ENCODE results near the gene C12orf57. TPM values are rescaled to one million over a fixed set of nuclear protein-coding genes. Genes with fewer than 3 reads are reported as not detected.

The C12orf57 gene
- total and polyA plus RNA-seq, 4 experiments from 2014 or later, result 155 to 425 (median 334) TPM

DNA sequence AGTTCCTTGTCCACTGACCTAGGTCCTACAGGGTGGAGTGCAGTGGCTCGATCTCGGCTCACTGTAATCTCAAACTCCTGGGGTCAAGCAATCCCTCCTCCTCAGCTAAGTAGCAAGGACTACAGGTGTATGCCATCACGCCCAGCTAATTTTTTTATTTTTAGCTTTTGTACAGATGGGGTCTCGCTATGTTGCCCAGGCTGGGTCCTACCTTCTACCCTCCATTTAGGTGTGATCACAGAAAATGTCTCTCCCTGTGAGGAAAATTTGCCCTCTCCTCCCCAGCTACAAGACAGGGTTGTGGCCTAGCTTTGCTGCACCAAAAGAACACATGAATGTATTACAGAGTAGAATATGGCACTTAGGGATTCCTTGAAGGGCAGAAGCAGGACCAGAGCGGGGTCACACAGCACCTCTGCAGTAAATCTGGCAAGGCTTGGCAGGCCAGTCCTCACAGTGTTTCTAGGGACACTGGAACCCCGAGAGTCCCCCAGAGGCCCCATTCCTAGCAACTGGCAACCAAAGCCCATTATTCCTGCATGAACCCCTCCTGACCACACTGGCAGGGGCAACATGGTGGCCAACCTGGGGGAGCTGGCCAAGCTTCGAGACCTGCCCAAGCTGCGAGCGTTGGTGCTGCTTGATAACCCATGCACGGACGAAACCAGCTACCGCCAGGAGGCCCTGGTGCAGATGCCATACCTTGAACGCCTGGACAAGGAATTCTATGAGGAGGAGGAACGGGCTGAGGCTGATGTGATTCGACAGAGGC lies 31.5 kb upstream of the C12orf57 start:
- Histone ChIP-seq H3K27ac (ENCODE audit: low read depth, low read length) (no peak overlapping the region), H3K9me3 (ENCODE audit: control insufficient read depth in 1 of 2, low read length in 2 of 2) (no peaks in the 10 kb centered on the region), H3K36me3 (ENCODE audit: insufficient read depth, low read length) (peaks cover 9% of the 10 kb centered on the region), H3K27me3 (ENCODE audit: insufficient read depth, low read length) (no peaks in the 10 kb centered on the region), H3K4me1 (ENCODE audit: insufficient read depth, low read length) (peaks cover 29% of the 10 kb centered on the region), H3K4me3 (ENCODE audit: low read length in 2 of 2) (no peak overlapping the region)
- Mint-ChIP-seq H3K4me1 (peaks cover 10 to 40% (median 26%) of the 10 kb centered on the region in 4 donors), H3K9me3 (peaks cover 0 to 3% (median 0%) of the 10 kb centered on the region in 8 donors), H3K27me3 (no peaks in the 10 kb centered on the region), H3K27ac (peak overlapping the region; percentile 41 to 96 (median 93)), H3K36me3 (peaks cover 7 to 18% of the 10 kb centered on the region in 2 donors), H3K4me3 (peak overlapping the region in 6 of 8 donors; percentile 24 to 81 (median 70))
- DNase-seq, result no peak
- intact Hi-C loops (cut with micrococcal nuclease), result no loop called here
- ChIA-PET POLR2A (ENCODE audit: partially characterized antibody) (interaction anchor here (0.7 to 6.8 kb wide), 10 partner anchors 7 to 106 kb away, joined by 3 to 58 read pairs (median 29); partner anchors contain the start of genes ATN1, C12orf57, LPCAT3 and LRRC23), CTCF (ENCODE audit: partially characterized antibody) (interaction anchor here (0.9 to 5.7 kb wide), 10 partner anchors 10 to 196 kb away, joined by 3 to 44 read pairs (median 4); no protein-coding TSS in a partner anchor)

DNA sequence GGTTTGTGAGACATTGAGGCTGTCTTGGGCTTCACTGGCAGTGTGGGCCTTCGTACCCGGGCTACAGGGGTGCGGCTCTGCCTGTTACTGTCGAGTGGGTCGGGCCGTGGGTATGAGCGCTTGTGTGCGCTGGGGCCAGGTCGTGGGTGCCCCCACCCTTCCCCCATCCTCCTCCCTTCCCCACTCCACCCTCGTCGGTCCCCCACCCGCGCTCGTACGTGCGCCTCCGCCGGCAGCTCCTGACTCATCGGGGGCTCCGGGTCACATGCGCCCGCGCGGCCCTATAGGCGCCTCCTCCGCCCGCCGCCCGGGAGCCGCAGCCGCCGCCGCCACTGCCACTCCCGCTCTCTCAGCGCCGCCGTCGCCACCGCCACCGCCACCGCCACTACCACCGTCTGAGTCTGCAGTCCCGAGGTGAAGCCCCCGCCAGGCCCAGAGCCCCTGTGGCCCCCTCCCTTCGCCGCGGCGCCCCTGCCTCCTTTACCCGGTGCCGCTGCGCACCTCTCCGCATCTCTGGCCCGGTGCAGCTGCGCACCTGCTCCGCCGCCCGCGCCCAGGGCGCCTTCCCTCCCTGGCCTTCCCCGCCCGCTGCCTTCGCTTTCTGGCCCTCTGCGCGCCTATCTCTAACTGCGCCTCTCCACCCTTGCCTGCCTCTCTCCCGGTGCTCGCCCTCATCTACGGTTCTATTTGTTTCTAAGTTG lies 29.4 kb upstream of the C12orf57 start, which contains the start of gene ENO2:
Gene ENO2 (plus strand): TSS at position 335 of the 701 bp plus-strand sequence. CDS start 1,253 bp downstream, outside the sequence.
- Histone ChIP-seq H3K4me3 (ENCODE audit: low read length in 2 of 2) (peak within 1 kb of the TSS; percentile 69 to 76), H3K4me1 (ENCODE audit: insufficient read depth, low read length) (peaks cover 29% of the 10 kb centered on the region), H3K27me3 (ENCODE audit: insufficient read depth, low read length) (no peaks in the 10 kb centered on the region), H3K27ac (ENCODE audit: low read depth, low read length) (peak within 1 kb of the TSS; percentile 77), H3K9me3 (ENCODE audit: control insufficient read depth in 1 of 2, low read length in 2 of 2) (no peaks in the 10 kb centered on the region), H3K36me3 (ENCODE audit: insufficient read depth, low read length) (peaks cover 10% of the 10 kb centered on the region)
- DNase-seq, result peak; percentile 83 to 93 (median 85)
- H3K36me3 Mint-ChIP-seq, result peaks cover 10 to 27% of the 10 kb centered on the region in 2 donors
- peak within 1 kb of the TSS; percentile 90 to 98 (median 96) for H3K4me3 Mint-ChIP-seq
- H3K27me3 Mint-ChIP-seq, result no peaks in the 10 kb centered on the region
- CTCF ChIA-PET (ENCODE audit: partially characterized antibody), result interaction anchor here (0.7 to 5.7 kb wide), 6 partner anchors 9 to 45 kb away, joined by 3 to 44 read pairs (median 4); partner anchors contain the start of gene SPSB2
- intact Hi-C loops (cut with micrococcal nuclease), result loop anchor here (1.0 kb wide), 5 partner anchors 10 to 41 kb away; partner anchors contain the start of genes C12orf57, LRRC23 and SPSB2
- peaks cover 12 to 44% (median 27%) of the 10 kb centered on the region in 4 donors for H3K4me1 Mint-ChIP-seq
- H3K9me3 Mint-ChIP-seq, result peaks cover 0 to 3% (median 0%) of the 10 kb centered on the region in 8 donors
- POLR2A ChIA-PET (ENCODE audit: partially characterized antibody), result interaction anchor here (0.6 to 6.8 kb wide), 22 partner anchors 9 to 275 kb away, joined by 3 to 58 read pairs (median 6); partner anchors contain the start of genes ATN1, C12orf57, C1RL and CDCA3
- peak within 1 kb of the TSS; percentile 88 to 98 (median 96) for H3K27ac Mint-ChIP-seq

DNA sequence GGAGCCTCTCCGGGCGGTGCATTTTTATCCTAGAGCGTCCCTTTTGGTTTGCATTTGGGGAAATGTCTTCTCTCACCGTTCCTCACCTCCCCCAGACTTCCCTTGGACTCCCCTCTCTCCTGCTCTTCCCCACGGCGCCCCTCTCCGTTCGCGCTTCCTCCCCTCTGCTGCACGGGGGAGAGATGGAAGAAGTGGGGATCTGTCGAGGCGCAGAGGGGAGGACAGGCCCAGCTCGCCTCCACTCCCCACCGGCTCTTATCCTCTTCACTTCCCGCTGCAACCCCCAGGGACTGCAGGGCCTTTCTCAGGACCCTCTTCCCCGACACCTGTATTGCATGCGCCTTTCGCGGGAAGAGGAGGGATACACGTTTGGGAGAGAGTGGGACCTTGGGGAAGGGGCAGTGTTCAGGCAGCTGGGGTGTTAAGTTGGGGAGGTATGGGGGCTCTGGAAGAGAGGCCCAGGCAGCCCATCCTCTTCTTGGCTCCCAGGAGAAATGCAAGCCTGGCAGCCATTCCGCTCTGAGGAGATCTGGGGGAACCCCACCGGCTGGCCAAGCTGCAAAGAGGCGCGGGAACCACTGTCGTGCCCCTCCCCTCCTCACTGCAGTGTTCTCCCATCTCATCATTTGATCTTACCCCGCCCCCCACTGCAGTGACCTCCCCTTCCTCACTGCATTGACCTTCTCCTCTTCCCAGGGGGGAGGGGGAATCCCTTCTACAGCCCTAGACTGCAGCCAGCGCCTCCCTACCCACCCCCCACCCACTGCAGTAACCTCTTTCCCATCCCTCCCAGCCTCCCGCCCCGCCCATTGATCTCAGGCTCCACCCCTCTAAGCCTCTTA lies 28.7 kb upstream of the C12orf57 start:
- intact Hi-C loops (cut with micrococcal nuclease), result loop anchor here (1.0 kb wide), 5 partner anchors 9 to 42 kb away; partner anchors contain the start of genes C12orf57, LRRC23 and SPSB2
- Histone ChIP-seq H3K27me3 (ENCODE audit: insufficient read depth, low read length) (no peaks in the 10 kb centered on the region), H3K27ac (ENCODE audit: low read depth, low read length) (peak overlapping the region; percentile 77), H3K9me3 (ENCODE audit: control insufficient read depth in 1 of 2, low read length in 2 of 2) (no peaks in the 10 kb centered on the region), H3K4me3 (ENCODE audit: low read length in 2 of 2) (peak overlapping the region; percentile 69 to 76), H3K36me3 (ENCODE audit: insufficient read depth, low read length) (peaks cover 17% of the 10 kb centered on the region), H3K4me1 (ENCODE audit: insufficient read depth, low read length) (peaks cover 29% of the 10 kb centered on the region)
- H3K27ac Mint-ChIP-seq, result peak overlapping the region; percentile 88 to 98 (median 96)
- H3K27me3 Mint-ChIP-seq, result no peaks in the 10 kb centered on the region
- ChIA-PET CTCF (ENCODE audit: partially characterized antibody) (interaction anchor here (1.0 to 5.7 kb wide), 5 partner anchors 8 to 46 kb away, joined by 3 to 44 read pairs (median 4); partner anchors contain the start of gene SPSB2), POLR2A (ENCODE audit: partially characterized antibody) (interaction anchor here (0.7 to 6.8 kb wide), 17 partner anchors 10 to 226 kb away, joined by 3 to 58 read pairs (median 14); partner anchors contain the start of genes ATN1, C12orf57, C1RL and CDCA3)
- peaks cover 13 to 47% (median 27%) of the 10 kb centered on the region in 4 donors for H3K4me1 Mint-ChIP-seq
- peak overlapping the region; percentile 90 to 98 (median 96) for H3K4me3 Mint-ChIP-seq
- H3K9me3 Mint-ChIP-seq, result peaks cover 0 to 5% (median 0%) of the 10 kb centered on the region in 8 donors
- peaks cover 18 to 35% of the 10 kb centered on the region in 2 donors for H3K36me3 Mint-ChIP-seq
- DNase-seq, result peak in 1 of 5 donors; percentile 61

DNA sequence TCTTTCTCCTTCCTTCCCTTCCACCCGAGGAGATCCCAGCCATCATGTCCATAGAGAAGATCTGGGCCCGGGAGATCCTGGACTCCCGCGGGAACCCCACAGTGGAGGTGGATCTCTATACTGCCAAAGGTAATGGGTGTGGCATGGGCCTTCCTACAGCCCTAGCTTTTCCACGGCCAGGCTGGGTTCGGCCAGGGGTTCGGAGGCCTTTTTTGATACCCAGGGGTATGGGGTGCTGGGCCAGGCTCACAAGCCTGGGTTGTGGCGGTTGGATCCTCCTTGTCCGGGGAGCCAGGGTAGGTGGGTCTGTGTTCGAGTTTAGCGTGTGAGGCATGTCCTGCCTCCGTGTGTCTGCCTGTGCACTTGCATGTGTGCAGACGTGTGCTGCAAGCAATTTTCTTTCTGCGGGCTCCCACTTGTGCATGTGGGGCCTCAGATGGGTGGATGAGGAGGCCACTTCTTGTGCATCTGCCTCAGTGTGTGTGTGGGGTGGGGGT lies 28.0 kb upstream of the C12orf57 start:
- H3K4me1 Mint-ChIP-seq, result peaks cover 13 to 47% (median 27%) of the 10 kb centered on the region in 4 donors
- Histone ChIP-seq H3K27ac (ENCODE audit: low read depth, low read length) (peak overlapping the region; percentile 77), H3K4me1 (ENCODE audit: insufficient read depth, low read length) (peaks cover 29% of the 10 kb centered on the region), H3K27me3 (ENCODE audit: insufficient read depth, low read length) (no peaks in the 10 kb centered on the region), H3K9me3 (ENCODE audit: control insufficient read depth in 1 of 2, low read length in 2 of 2) (no peaks in the 10 kb centered on the region), H3K4me3 (ENCODE audit: low read length in 2 of 2) (no peak overlapping the region), H3K36me3 (ENCODE audit: insufficient read depth, low read length) (peaks cover 17% of the 10 kb centered on the region)
- no peaks in the 10 kb centered on the region for H3K27me3 Mint-ChIP-seq
- peak overlapping the region; percentile 25 to 97 (median 88) for H3K27ac Mint-ChIP-seq
- intact Hi-C loops (cut with micrococcal nuclease), result no loop called here
- POLR2A ChIA-PET (ENCODE audit: partially characterized antibody), result interaction anchor here (0.7 to 6.8 kb wide), 14 partner anchors 11 to 227 kb away, joined by 3 to 58 read pairs (median 10); partner anchors contain the start of genes ATN1, C12orf57, C1RL and LRRC23
- H3K4me3 Mint-ChIP-seq, result peak overlapping the region; percentile 74 to 98 (median 96)
- no peak for DNase-seq
- CTCF ChIA-PET (ENCODE audit: partially characterized antibody), result interaction anchor here (5.7 kb wide), 1 partner anchor 8 kb away, joined by 44 read pairs; no protein-coding TSS in a partner anchor
- H3K9me3 Mint-ChIP-seq, result peaks cover 0 to 5% (median 0%) of the 10 kb centered on the region in 8 donors
- H3K36me3 Mint-ChIP-seq, result peaks cover 18 to 35% of the 10 kb centered on the region in 2 donors

GRCh38 chr12:6916426-6917200 lies 27.2 kb upstream of the C12orf57 start:
- no peak overlapping the region for H3K27ac ChIP-seq (ENCODE audit: low read depth, low read length)
- intact Hi-C loops (cut with micrococcal nuclease), result no loop called here

More at GRCh38 chr12:6916426-6917200, 27.2 kb upstream of the C12orf57 start:
- H3K4me1 ChIP-seq (ENCODE audit: insufficient read depth, low read length), result peaks cover 29% of the 10 kb centered on the region
- Mint-ChIP-seq H3K9me3 (peaks cover 0 to 5% (median 0%) of the 10 kb centered on the region in 8 donors), H3K27ac (peak overlapping the region; percentile 53 to 88 (median 81)), H3K4me1 (peaks cover 12 to 47% (median 28%) of the 10 kb centered on the region in 4 donors), H3K27me3 (no peaks in the 10 kb centered on the region), H3K36me3 (peaks cover 20 to 41% of the 10 kb centered on the region in 2 donors), H3K4me3 (peak overlapping the region in 6 of 8 donors; percentile 34 to 92 (median 72))
- H3K36me3 ChIP-seq (ENCODE audit: insufficient read depth, low read length), result peaks cover 17% of the 10 kb centered on the region
- no peaks in the 10 kb centered on the region for H3K9me3 ChIP-seq (ENCODE audit: control insufficient read depth in 1 of 2, low read length in 2 of 2)
- H3K27me3 ChIP-seq (ENCODE audit: insufficient read depth, low read length), result no peaks in the 10 kb centered on the region
- ChIA-PET POLR2A (ENCODE audit: partially characterized antibody) (interaction anchor here (0.7 to 6.8 kb wide), 10 partner anchors 10 to 451 kb away, joined by 3 to 58 read pairs (median 4); partner anchors contain the start of genes ATN1, C12orf57, RNU7-1 and SPSB2), CTCF (ENCODE audit: partially characterized antibody) (interaction anchor here (0.9 to 5.7 kb wide), 2 partner anchors 7 to 44 kb away, joined by 4 to 44 read pairs; no protein-coding TSS in a partner anchor)
- H3K4me3 ChIP-seq (ENCODE audit: low read length in 2 of 2), result no peak overlapping the region
- DNase-seq, result no peak

All from CD4-positive, alpha-beta memory T cell (primary cell).